ENCODE measurements around the gene OR52E1. TPM values are rescaled to one million over a fixed set of nuclear protein-coding genes. Genes with fewer than 3 reads are reported as not detected.
"Not testable (repeated sequence)": the region's sequence is repeated elsewhere in the genome, so short reads cannot be mapped to it uniquely, and the experiment has no call there.

OR52E1 gene
- total RNA-seq, 2 donors from 2014 or later = not detected

- no peak overlapping the region for H3K4me3 ChIP-seq
- H3K27me3 ChIP-seq = no peaks in the 10 kb centered on the region
- DNase-seq (ENCODE audit: low spot score) = no peak
- H3K27ac ChIP-seq = no peak overlapping the region
- no peaks in the 10 kb centered on the region for H3K36me3 ChIP-seq
- no peaks in the 10 kb centered on the region for H3K9me3 ChIP-seq
- TF ChIP-seq, protein P1, sequence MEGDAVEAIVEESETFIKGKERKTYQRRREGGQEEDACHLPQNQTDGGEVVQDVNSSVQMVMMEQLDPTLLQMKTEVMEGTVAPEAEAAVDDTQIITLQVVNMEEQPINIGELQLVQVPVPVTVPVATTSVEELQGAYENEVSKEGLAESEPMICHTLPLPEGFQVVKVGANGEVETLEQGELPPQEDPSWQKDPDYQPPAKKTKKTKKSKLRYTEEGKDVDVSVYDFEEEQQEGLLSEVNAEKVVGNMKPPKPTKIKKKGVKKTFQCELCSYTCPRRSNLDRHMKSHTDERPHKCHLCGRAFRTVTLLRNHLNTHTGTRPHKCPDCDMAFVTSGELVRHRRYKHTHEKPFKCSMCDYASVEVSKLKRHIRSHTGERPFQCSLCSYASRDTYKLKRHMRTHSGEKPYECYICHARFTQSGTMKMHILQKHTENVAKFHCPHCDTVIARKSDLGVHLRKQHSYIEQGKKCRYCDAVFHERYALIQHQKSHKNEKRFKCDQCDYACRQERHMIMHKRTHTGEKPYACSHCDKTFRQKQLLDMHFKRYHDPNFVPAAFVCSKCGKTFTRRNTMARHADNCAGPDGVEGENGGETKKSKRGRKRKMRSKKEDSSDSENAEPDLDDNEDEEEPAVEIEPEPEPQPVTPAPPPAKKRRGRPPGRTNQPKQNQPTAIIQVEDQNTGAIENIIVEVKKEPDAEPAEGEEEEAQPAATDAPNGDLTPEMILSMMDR (IDR thresholded peaks at IDR 0.05) = no peak
- no peaks in the 10 kb centered on the region for H3K4me1 ChIP-seq
These were observed 27.3 kb upstream of the OR52E1 start for GRCh38 chr11:5042091-5042490.

GRCh38 chr11:5043380-5043779, 26.0 kb upstream of the OR52E1 start:
- Histone ChIP-seq H3K4me3 (no peak overlapping the region), H3K27ac (no peak overlapping the region), H3K9me3 (no peaks in the 10 kb centered on the region), H3K36me3 (no peaks in the 10 kb centered on the region), H3K27me3 (no peaks in the 10 kb centered on the region), H3K4me1 (no peaks in the 10 kb centered on the region)
- TF ChIP-seq, protein P1 (IDR thresholded peaks at IDR 0.05) = no peak
- no peak for DNase-seq (ENCODE audit: low spot score)

DNA sequence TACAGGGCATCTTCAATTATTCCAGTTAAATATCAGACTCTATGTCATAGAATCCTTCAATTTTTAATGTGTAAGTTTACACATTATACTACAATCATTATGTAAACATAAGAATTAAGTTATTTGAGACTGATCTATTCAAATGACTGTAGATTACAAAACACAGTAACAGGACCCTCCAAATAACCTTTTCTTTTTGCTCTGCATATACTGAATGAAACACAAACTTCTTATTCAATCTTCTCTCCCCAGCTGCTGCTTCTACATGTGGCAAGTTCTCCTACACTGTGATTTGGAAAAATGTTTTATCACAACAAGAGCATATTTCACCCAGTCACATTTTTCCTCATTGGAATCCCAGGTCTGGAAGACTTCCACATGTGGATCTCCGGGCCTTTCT, 23.1 kb upstream of the OR52E1 start, which contains the start of gene OR52J3:
Gene OR52J3 (plus strand): TSS at position 301 of the 400 bp plus-strand sequence. CDS start 0 bp downstream, at position 301.
- no peaks in the 10 kb centered on the region for H3K4me1 ChIP-seq

GRCh38 chr11:5046754-5047330, 22.5 kb upstream of the OR52E1 start:
- H3K36me3 ChIP-seq = no peaks in the 10 kb centered on the region
- H3K4me1 ChIP-seq = no peaks in the 10 kb centered on the region
- DNase-seq (ENCODE audit: low spot score) = no peak
- no peak overlapping the region for H3K4me3 ChIP-seq
- H3K9me3 ChIP-seq = no peaks in the 10 kb centered on the region
- H3K27ac ChIP-seq = no peak overlapping the region
- TF ChIP-seq, protein P1 (IDR thresholded peaks at IDR 0.05) = no peak
- no peaks in the 10 kb centered on the region for H3K27me3 ChIP-seq

More for the DNA sequence above, 23.1 kb upstream of the OR52E1 start, which contains the start of gene OR52J3:
- Histone ChIP-seq H3K27ac (no peak within 1 kb of the TSS), H3K9me3 (no peaks in the 10 kb centered on the region), H3K4me3 (no peak within 1 kb of the TSS), H3K36me3 (no peaks in the 10 kb centered on the region), H3K27me3 (no peaks in the 10 kb centered on the region)
- TF ChIP-seq, protein P1 (IDR thresholded peaks at IDR 0.05) = no peak
- DNase-seq (ENCODE audit: low spot score) = no peak

DNA sequence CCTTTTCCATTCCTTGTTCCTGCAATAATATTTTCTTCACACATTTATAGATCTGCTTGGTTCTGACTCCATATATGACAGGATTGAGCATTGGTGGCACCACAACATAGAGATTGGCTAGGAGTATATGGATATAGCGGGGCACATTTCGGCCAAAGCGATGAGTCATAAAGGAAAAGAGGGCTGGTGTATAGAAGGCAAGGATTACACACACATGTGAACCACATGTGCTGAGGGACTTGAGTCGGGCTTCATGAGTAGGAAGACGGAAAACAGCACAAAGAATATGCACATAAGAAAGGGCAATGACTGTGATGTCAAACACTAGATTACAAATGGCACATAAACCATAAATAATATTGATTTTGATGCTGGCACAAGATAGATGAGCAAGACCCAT, 10.7 kb upstream of the OR52E1 start:
- not testable (repeated sequence) for H3K36me3 ChIP-seq; H3K4me1 ChIP-seq; H3K9me3 ChIP-seq; DNase-seq (ENCODE audit: low spot score); H3K4me3 ChIP-seq; H3K27me3 ChIP-seq; H3K27ac ChIP-seq

DNA sequence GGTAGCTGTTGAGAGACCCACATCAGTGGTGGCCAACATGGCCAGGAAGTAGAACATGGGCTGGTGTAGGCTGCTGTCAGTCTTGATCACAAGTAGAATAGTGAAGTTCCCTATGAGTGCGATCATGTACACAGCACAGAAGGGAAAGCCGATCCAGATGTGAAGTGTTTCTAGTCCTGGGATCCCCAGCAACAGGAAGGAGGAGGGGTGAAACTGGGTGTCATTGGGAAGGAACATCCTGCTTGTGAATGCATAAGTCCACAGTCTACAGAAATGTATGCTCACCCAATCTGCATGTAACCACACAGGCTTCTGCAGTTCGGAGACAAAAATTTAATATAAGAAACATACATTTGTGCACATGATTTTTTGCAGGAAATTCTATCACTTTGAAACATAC, 10.0 kb upstream of the OR52E1 start, which contains the start of gene OR52E2:
Gene OR52E2 (minus strand): TSS at position 237 of the 400 bp plus-strand sequence. CDS start 0 bp downstream, at position 237.
- no peak within 1 kb of the TSS for H3K4me3 ChIP-seq
- TF ChIP-seq, protein P1 (IDR thresholded peaks at IDR 0.05) = no peak
- no peak within 1 kb of the TSS for H3K27ac ChIP-seq
- H3K9me3 ChIP-seq = no peaks in the 10 kb centered on the region
- no peaks in the 10 kb centered on the region for H3K4me1 ChIP-seq
- no peaks in the 10 kb centered on the region for H3K36me3 ChIP-seq
- no peak for DNase-seq (ENCODE audit: low spot score)
- H3K27me3 ChIP-seq = no peaks in the 10 kb centered on the region

Measured in right atrium auricular region (tissue), 2 donors.